GM19099 (cell line): Measurements from ENCODE around the gene CMIP.

Experiments
- POLR2A ChIP-seq: IDR thresholded peaks from 3 replicates; pipeline ENCODE4 v1.6.1; 2011; ENCODE audit warnings: low read depth; ENCODE audit not compliant: insufficient read length; ENCODE audit errors: extremely low read depth

CMIP gene

GRCh38 chr16:81728435-81728834 is 283.8 kb downstream of the CMIP start:
- TF ChIP-seq POLR2A, result no peak

- TF ChIP-seq POLR2A, result no peak
Measured at GRCh38 chr16:81729451-81729850, 284.8 kb downstream of the CMIP start.

GRCh38 chr16:81730090-81731051 is 285.8 kb downstream of the CMIP start:
- peak; percentile 45 for TF ChIP-seq POLR2A

GRCh38 chr16:81731649-81732048 is 287.0 kb downstream of the CMIP start:
- TF ChIP-seq POLR2A, result no peak

GRCh38 chr16:81732699-81733098 is 288.1 kb downstream of the CMIP start:
- no peak for TF ChIP-seq POLR2A

- no peak for TF ChIP-seq POLR2A
Measured at GRCh38 chr16:81733295-81733694, 288.7 kb downstream of the CMIP start.

- TF ChIP-seq POLR2A, result no peak
Measured at GRCh38 chr16:81734632-81735434, 290.2 kb downstream of the CMIP start.

- peak; percentile 34 for TF ChIP-seq POLR2A
Measured at GRCh38 chr16:81737885-81738536, 293.4 kb downstream of the CMIP start.

- TF ChIP-seq POLR2A, result peak; percentile 21
Measured at GRCh38 chr16:81738783-81739496, 294.3 kb downstream of the CMIP start.

GRCh38 chr16:81739503-81739902 is 294.9 kb downstream of the CMIP start:
- TF ChIP-seq POLR2A, result no peak

- TF ChIP-seq POLR2A, result no peak
Measured at GRCh38 chr16:81740169-81740568, 295.6 kb downstream of the CMIP start.

- no peak for TF ChIP-seq POLR2A
Measured at GRCh38 chr16:81744385-81744784, 299.8 kb downstream of the CMIP start.

GRCh38 chr16:81744911-81745310 is 300.3 kb downstream of the CMIP start:
- TF ChIP-seq POLR2A, result no peak

- TF ChIP-seq POLR2A, result peak; percentile 69
Measured at GRCh38 chr16:81745704-81746558, 301.3 kb downstream of the CMIP start.

- TF ChIP-seq POLR2A, result no peak
Measured at GRCh38 chr16:81746566-81746965, 302.0 kb downstream of the CMIP start.
